ENCODE data around the gene TAAR6. TPM values are rescaled to one million over a fixed set of nuclear protein-coding genes. Genes with fewer than 3 reads are reported as not detected.

The TAAR6 gene
- total RNA-seq = not detected in 3 replicates
- long read RNA-seq = 0 reads

GRCh38 chr6:132570221-132570777 lies at the start of gene TAAR6:
Gene TAAR6 (plus strand): TSS chr6:132570322. CDS start chr6:132570322, 0 bp downstream.
- Mint-ChIP-seq H3K4me3 (ENCODE audit: unreplicated experiment) (no peak within 1 kb of the TSS), H3K27ac (ENCODE audit: unreplicated experiment) (no peak within 1 kb of the TSS), H3K9me3 (ENCODE audit: low read depth) (no peaks in the 10 kb centered on the region), H3K4me1 (ENCODE audit: low read depth) (no peaks in the 10 kb centered on the region), H3K27me3 (ENCODE audit: low read depth) (peaks cover 35% of the 10 kb centered on the region), H3K36me3 (ENCODE audit: low read depth) (peaks cover 3% of the 10 kb centered on the region)
- TF ChIP-seq CTCF (IDR thresholded peaks at IDR 0.05) = no peak
- no peak for DNase-seq (ENCODE audit: low spot score)

- no peak overlapping the region for H3K27ac Mint-ChIP-seq (ENCODE audit: unreplicated experiment)
- H3K9me3 Mint-ChIP-seq (ENCODE audit: low read depth) = peaks cover 6% of the 10 kb centered on the region
- H3K36me3 Mint-ChIP-seq (ENCODE audit: low read depth) = no peaks in the 10 kb centered on the region
- H3K4me1 Mint-ChIP-seq (ENCODE audit: low read depth) = no peaks in the 10 kb centered on the region
- H3K4me3 Mint-ChIP-seq (ENCODE audit: unreplicated experiment) = no peak overlapping the region
- no peak for DNase-seq (ENCODE audit: low spot score)
- TF ChIP-seq CTCF (IDR thresholded peaks at IDR 0.05) = no peak
- H3K27me3 Mint-ChIP-seq (ENCODE audit: low read depth) = peaks cover 5% of the 10 kb centered on the region
Measured at GRCh38 chr6:132520953-132521352, 49.2 kb upstream of the TAAR6 start.

- no peaks in the 10 kb centered on the region for H3K36me3 Mint-ChIP-seq (ENCODE audit: low read depth)
Measured at GRCh38 chr6:132524646-132525045, 45.5 kb upstream of the TAAR6 start.

GRCh38 chr6:132525866-132526265 lies 44.3 kb upstream of the TAAR6 start:
- no peak overlapping the region for H3K4me3 Mint-ChIP-seq (ENCODE audit: unreplicated experiment)
- TF ChIP-seq CTCF (IDR thresholded peaks at IDR 0.05) = no peak
- no peak for DNase-seq (ENCODE audit: low spot score)
- no peak overlapping the region for H3K27ac Mint-ChIP-seq (ENCODE audit: unreplicated experiment)
- H3K36me3 Mint-ChIP-seq (ENCODE audit: low read depth) = no peaks in the 10 kb centered on the region
- peaks cover 3% of the 10 kb centered on the region for H3K4me1 Mint-ChIP-seq (ENCODE audit: low read depth)
- H3K27me3 Mint-ChIP-seq (ENCODE audit: low read depth) = peaks cover 8% of the 10 kb centered on the region
- H3K9me3 Mint-ChIP-seq (ENCODE audit: low read depth) = peaks cover 6% of the 10 kb centered on the region

More at GRCh38 chr6:132524646-132525045, 45.5 kb upstream of the TAAR6 start:
- H3K4me3 Mint-ChIP-seq (ENCODE audit: unreplicated experiment) = no peak overlapping the region
- no peaks in the 10 kb centered on the region for H3K4me1 Mint-ChIP-seq (ENCODE audit: low read depth)
- no peak for TF ChIP-seq CTCF (IDR thresholded peaks at IDR 0.05)
- peaks cover 6% of the 10 kb centered on the region for H3K27me3 Mint-ChIP-seq (ENCODE audit: low read depth)
- DNase-seq (ENCODE audit: low spot score) = no peak
- peaks cover 6% of the 10 kb centered on the region for H3K9me3 Mint-ChIP-seq (ENCODE audit: low read depth)
- no peak overlapping the region for H3K27ac Mint-ChIP-seq (ENCODE audit: unreplicated experiment)

- TF ChIP-seq CTCF (IDR thresholded peaks at IDR 0.05) = no peak
- no peak for DNase-seq (ENCODE audit: low spot score)
- no peak overlapping the region for H3K4me3 Mint-ChIP-seq (ENCODE audit: unreplicated experiment)
- peaks cover 8% of the 10 kb centered on the region for H3K27me3 Mint-ChIP-seq (ENCODE audit: low read depth)
- no peaks in the 10 kb centered on the region for H3K36me3 Mint-ChIP-seq (ENCODE audit: low read depth)
- H3K4me1 Mint-ChIP-seq (ENCODE audit: low read depth) = peaks cover 3% of the 10 kb centered on the region
- H3K9me3 Mint-ChIP-seq (ENCODE audit: low read depth) = peaks cover 6% of the 10 kb centered on the region
- no peak overlapping the region for H3K27ac Mint-ChIP-seq (ENCODE audit: unreplicated experiment)
Measured at GRCh38 chr6:132526461-132526860, 43.7 kb upstream of the TAAR6 start.

Data from chondrocyte (in vitro differentiated cells).